ENCODE measurements around the gene ENAM. TPM values are rescaled to one million over a fixed set of nuclear protein-coding genes. Genes with fewer than 3 reads are reported as not detected.

ENAM gene
- total and polyA plus RNA-seq, 2 of the 8 experiments (the other 6 are each of a cell fraction or from before 2014, with no cell fraction given), result not detected

GRCh38 chr4:70674191-70674590 lies 45.6 kb downstream of the ENAM start:
- no peaks in the 10 kb centered on the region; the same call in 1 of the 2 replicates for H3K23me2 ChIP-seq (ENCODE audit: low read depth, low read length)
- H3K27ac ChIP-seq (ENCODE audit: low read depth, low read length), result no peak overlapping the region
- H2AK5ac ChIP-seq (ENCODE audit: low read depth, low read length), result no peak overlapping the region
- ChIA-PET POLR2A (ENCODE audit: partially characterized antibody) (no interaction called here), CTCF (ENCODE audit: partially characterized antibody) (interaction anchor here (1.0 to 1.5 kb wide), 2 partner anchors 11 to 18 kb away, joined by 3 to 5 read pairs; no protein-coding TSS in a partner anchor)
- H3K27me3 ChIP-seq (replicated peaks in 1 of 4; ENCODE audit: control insufficient read depth in 3 of 4, extremely low read depth in 1 of 4, insufficient read depth in 3 of 4, low read length in 3 of 4), result no peaks in the 10 kb centered on the region
- no peak overlapping the region for H3K23ac ChIP-seq (ENCODE audit: insufficient read length)
- H4K5ac ChIP-seq (ENCODE audit: insufficient read length, low read depth, low read length), result no peak overlapping the region
- H3K4me3 ChIP-seq (ENCODE audit: extremely low read depth in 1 of 4, insufficient read depth in 2 of 4, low read depth in 3 of 4, low read length in 4 of 4), result no peak overlapping the region
- no peak overlapping the region for H2BK5ac ChIP-seq (ENCODE audit: low read depth, low read length)
- no peak overlapping the region for H2BK12ac ChIP-seq (ENCODE audit: low read depth, low read length)
- TF ChIP-seq SAP30 (IDR thresholded peaks at IDR 0.05; ENCODE audit: insufficient read depth, insufficient replicate concordance, low read length) (no peak), POLR2AphosphoS5 (IDR thresholded peaks at IDR 0.05; ENCODE audit: low read depth, low read length) (no peak), TCF12 (IDR thresholded peaks at IDR 0.05; ENCODE audit: low read depth, low read length) (no peak), FOSL1 (IDR thresholded peaks at IDR 0.05; ENCODE audit: insufficient read depth, low read depth, low read length) (no peak)
- no peaks in the 10 kb centered on the region for H3K36me3 ChIP-seq (ENCODE audit: control insufficient read depth in 2 of 4, insufficient read depth in 4 of 4, low read length in 3 of 4)
- FAIRE-seq, result no peak
- H3K18ac ChIP-seq (ENCODE audit: extremely low read depth, low read length), result no peak overlapping the region
- no peak overlapping the region for H3K14ac ChIP-seq (ENCODE audit: insufficient read length)
- H2BK120ac ChIP-seq (replicated peaks; ENCODE audit: low read depth, low read length), result no peak overlapping the region
- H2BK15ac ChIP-seq (ENCODE audit: low read length), result no peak overlapping the region
- no peak overlapping the region for H3K9ac ChIP-seq (replicated peaks in 1 of 4; ENCODE audit: extremely low read depth in 1 of 4, low read depth in 3 of 4, low read length in 3 of 4)
- H3K4ac ChIP-seq (replicated peaks; ENCODE audit: insufficient read length, low read depth, low read length), result no peak overlapping the region
- H4K8ac ChIP-seq (ENCODE audit: extremely low read depth, insufficient read depth, low read length), result no peak overlapping the region
- no peaks in the 10 kb centered on the region for H4K20me1 ChIP-seq (replicated peaks in 1 of 2; ENCODE audit: control insufficient read depth in 1 of 2, insufficient read depth in 2 of 2, low read length in 2 of 2)
- no peak for DNase-seq (ENCODE audit: low read depth in 1 of 2, low spot score in 2 of 2)
- H4K91ac ChIP-seq (replicated peaks; ENCODE audit: insufficient read length, low read length), result no peak overlapping the region
- H3K4me1 ChIP-seq (replicated peaks in 1 of 4; ENCODE audit: control insufficient read depth in 3 of 4, insufficient read depth in 4 of 4, low read length in 3 of 4), result no peaks in the 10 kb centered on the region
- no peak overlapping the region for H2AFZ ChIP-seq (ENCODE audit: low read length)
- no peaks in the 10 kb centered on the region for H3K79me2 ChIP-seq (ENCODE audit: control insufficient read depth in 1 of 2, insufficient read depth in 2 of 2, low read length in 2 of 2)
- no peaks in the 10 kb centered on the region for H3K9me3 ChIP-seq (ENCODE audit: insufficient read depth in 2 of 2, low read depth in 1 of 2, low read length in 1 of 2)
- no peak overlapping the region for H3K4me2 ChIP-seq (ENCODE audit: insufficient read depth in 1 of 2, low read depth in 2 of 2, low read length in 2 of 2)
- no peak overlapping the region for H3K56ac ChIP-seq (replicated peaks; ENCODE audit: insufficient read length, low read depth, low read length)
- H2BK20ac ChIP-seq (ENCODE audit: low read length), result no peak overlapping the region
- no peaks in the 10 kb centered on the region for H3K79me1 ChIP-seq (ENCODE audit: low read depth, low read length)

All from H1 (cell line).